HepG2 (cell line): ENCODE results near the gene GOT1. TPM values are rescaled to one million over a fixed set of nuclear protein-coding genes. Genes with fewer than 3 reads are reported as not detected.
A peak's percentile ranks its signal among the peaks of the same experiment; 100 is the strongest.

Experiments used
- CBX2 ChIP-seq, 2 experiments: fragments of 200-600 bp in 1 of 2; sonication (generic); formaldehyde crosslinking in 1 of 2; IDR thresholded peaks; 2 replicates each; pipeline versions ENCODE4 v1.7.0 to v1.8.1; 2018 to 2022; ENCODE audit warnings: low read depth in 2 of 2, low read length in 1 of 2, mild to moderate bottlenecking in 1 of 2, missing genetic modification reagents in 1 of 2
- FOXK1 ChIP-seq: sonication (generic); formaldehyde crosslinking; IDR thresholded peaks from 2 replicates; pipeline ENCODE4 v1.4.0; 2020; ENCODE audit warnings: low read depth, missing genetic modification reagents, borderline replicate concordance
- GABPB1 ChIP-seq: IDR thresholded peaks from 2 replicates; pipeline ENCODE4 v1.6.1; 2016; ENCODE audit warnings: mild to moderate bottlenecking, missing genetic modification reagents, moderate library complexity, missing compliant biosample characterization
- HDAC6 ChIP-seq: fragments of 200-600 bp; sonication (generic); IDR thresholded peaks from 2 replicates; pipeline ENCODE4 v1.7.0; 2017; ENCODE audit warnings: mild to moderate bottlenecking, antibody characterized with exemption, low read length, low read depth
- HMGA1 ChIP-seq: sonication (generic); formaldehyde crosslinking; conservative IDR thresholded peaks from 2 replicates; pipeline ENCODE4 v1.4.0; 2020; ENCODE audit warnings: missing genetic modification reagents
- HMGXB4 ChIP-seq, 2 experiments: sonication (generic) in 1 of 2; formaldehyde crosslinking in 1 of 2; IDR thresholded peaks; 2 replicates each; pipeline versions ENCODE4 v1.4.0 to v1.6.1; 2018 to 2020; ENCODE audit warnings: missing genetic modification reagents in 2 of 2, borderline replicate concordance in 1 of 2, low read depth in 1 of 2, mild to moderate bottlenecking in 1 of 2, missing biosample characterization in 1 of 2
- KDM5B ChIP-seq: sonication (generic); formaldehyde crosslinking; IDR thresholded peaks from 2 replicates; pipeline ENCODE4 v1.4.0; 2020; ENCODE audit warnings: missing genetic modification reagents, mild to moderate bottlenecking, borderline replicate concordance
- MAFK ChIP-seq, 2 experiments: IDR thresholded peaks in 1 of 2; conservative IDR thresholded peaks in 1 of 2; 2 replicates each; pipeline ENCODE4 v1.6.1; 2011; ENCODE audit warnings: improper control_type of control experiment in 2 of 2, low read length in 2 of 2
- MAZ ChIP-seq, 2 experiments: sonication (generic) in 1 of 2; formaldehyde crosslinking in 1 of 2; IDR thresholded peaks; 2 replicates each; pipeline versions ENCODE4 v1.5.0 to v1.6.1; 2012 to 2020; ENCODE audit warnings: low read depth in 2 of 2, mild to moderate bottlenecking in 2 of 2, borderline replicate concordance in 1 of 2, improper control_type of control experiment in 1 of 2, low read length in 1 of 2, missing genetic modification reagents in 1 of 2, moderate library complexity in 1 of 2
- PAXIP1 ChIP-seq: sonication (generic); formaldehyde crosslinking; conservative IDR thresholded peaks from 2 replicates; pipeline ENCODE4 v1.4.0; 2020; ENCODE audit warnings: mild to moderate bottlenecking, missing genetic modification reagents, moderate library complexity
- PHF8 ChIP-seq: sonication (generic); formaldehyde crosslinking; IDR thresholded peaks from 2 replicates; pipeline ENCODE4 v1.5.0; 2020; ENCODE audit warnings: missing genetic modification reagents
- RBM22 ChIP-seq: fragments of 200-400 bp; formaldehyde crosslinking; optimal IDR thresholded peaks from 2 replicates; pipeline ENCODE3; 2017; ENCODE audit warnings: mild to moderate bottlenecking, low read length, moderate library complexity
- ZBTB25 ChIP-seq: IDR thresholded peaks from 2 replicates; pipeline ENCODE4 v1.6.1; 2018; ENCODE audit warnings: missing genetic modification reagents
- ZBTB46 ChIP-seq: sonication (generic); formaldehyde crosslinking; IDR thresholded peaks from 2 replicates; pipeline ENCODE4 v1.4.0; 2020; ENCODE audit warnings: mild to moderate bottlenecking, missing genetic modification reagents, borderline replicate concordance
- ZNF276 ChIP-seq: sonication (generic); formaldehyde crosslinking; IDR thresholded peaks from 2 replicates; pipeline ENCODE4 v1.4.0; 2020; ENCODE audit warnings: mild to moderate bottlenecking, low read depth, missing genetic modification reagents
- ZNF780A ChIP-seq: sonication (generic); formaldehyde crosslinking; IDR thresholded peaks from 2 replicates; pipeline ENCODE4 v1.8.0; 2022; ENCODE audit warnings: mild to moderate bottlenecking, missing genetic modification reagents, moderate library complexity
- polyA plus RNA-seq, 8 experiments: library from polyadenylated mRNA; depleted of rRNA in 3 of 8; stranded (reverse) in 7 of 8; unstranded in 1 of 8; fragments of >200 nt; fragmentation: Illumina TruSeq in 4 of 8; extraction: Trizol in 4 of 8; gene quantifications; 2 replicates each; pipeline versions ENCODE4 v1.2.1 to v1.2.3, GENCODE V29; 2011 to 2016; ENCODE audit warnings: low read depth in 4 of 8, missing spikeins in 1 of 8, mixed read lengths in 1 of 8; ENCODE audit not compliant: insufficient read depth in 1 of 8
- total RNA-seq, 5 experiments: library from RNA; depleted of rRNA; stranded (reverse); fragments of >200 nt; fragmentation: Illumina TruSeq; extraction: Trizol; gene quantifications; 2 replicates each; pipeline ENCODE4 v1.2.3, GENCODE V29; 2016; ENCODE audit warnings: low read depth in 1 of 5

The GOT1 gene
- total and polyA plus RNA-seq, 2 of the 13 experiments (the other 11 are each of a cell fraction or from before 2014, with no cell fraction given) = 81.2 to 102 TPM

- TF ChIP-seq CBX2 (IDR thresholded peaks at IDR 0.05; ENCODE audit: low read depth, low read length) (no peak), CBX2 (CRISPR knock-in tag; IDR thresholded peaks at IDR 0.05; ENCODE audit: low read depth) (no peak), HDAC6 (no peak), PAXIP1 (CRISPR knock-in tag) (peak; percentile 95), FOXK1 (CRISPR knock-in tag) (peak; percentile 88), HMGXB4 (CRISPR knock-in tag; IDR thresholded peaks at IDR 0.05; ENCODE audit: borderline replicate concordance in 1 of 2, low read depth in 1 of 2) (no peak), MAZ (IDR thresholded peaks at IDR 0.05; ENCODE audit: borderline replicate concordance, low read depth, low read length) (no peak), MAZ (CRISPR knock-in tag; IDR thresholded peaks at IDR 0.05; ENCODE audit: low read depth) (no peak), GABPB1 (CRISPR knock-in tag) (no peak; the same call in 1 of the 2 replicates), ZNF276 (CRISPR knock-in tag) (no peak), PHF8 (CRISPR knock-in tag) (no peak), KDM5B (CRISPR knock-in tag) (no peak), ZBTB25 (CRISPR knock-in tag) (0 out of 2 replicates have a peak, but pooled peaks have one; percentile 43), MAFK (conservative IDR thresholded peaks at IDR 0.05 in 1 of 2, IDR thresholded peaks at IDR 0.05 in 1 of 2; ENCODE audit: low read length in 2 of 2) (no peak), RBM22 (peak; percentile 86), HMGA1 (no peak), ZBTB46 (CRISPR knock-in tag) (no peak), ZNF780A (CRISPR knock-in tag) (no peak)
Measured at GRCh38 chr10:99395750-99396445, 34.5 kb downstream of the GOT1 start (continued).
